ENCODE measurements around the gene C5AR2. TPM values are rescaled to one million over a fixed set of nuclear protein-coding genes. Genes with fewer than 3 reads are reported as not detected.

Gene C5AR2
- total and polyA plus RNA-seq, 4 donors: 0.61 to 2.8 (median 1.8) TPM

DNA sequence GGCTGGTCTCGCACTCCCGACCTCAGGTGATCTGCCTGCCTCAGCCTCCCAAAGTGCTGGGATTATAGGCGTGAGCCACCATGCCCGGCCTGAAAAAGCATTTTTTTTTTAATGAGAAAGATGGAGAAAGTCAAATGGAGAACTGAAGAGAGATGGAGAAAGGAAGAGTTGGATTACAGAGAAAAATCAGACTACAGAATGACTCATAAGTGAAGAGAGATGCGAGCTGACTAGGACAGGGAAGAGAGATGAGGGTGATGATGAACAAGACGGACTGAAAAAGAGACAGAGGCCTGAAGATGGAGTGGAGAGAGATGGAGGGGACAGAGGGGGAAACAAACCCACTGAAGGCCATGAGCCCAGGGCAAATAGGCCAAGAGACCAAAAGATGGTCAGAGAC lies 18.7 kb downstream of the C5AR2 start (continued):
- TF ChIP-seq, protein P1, sequence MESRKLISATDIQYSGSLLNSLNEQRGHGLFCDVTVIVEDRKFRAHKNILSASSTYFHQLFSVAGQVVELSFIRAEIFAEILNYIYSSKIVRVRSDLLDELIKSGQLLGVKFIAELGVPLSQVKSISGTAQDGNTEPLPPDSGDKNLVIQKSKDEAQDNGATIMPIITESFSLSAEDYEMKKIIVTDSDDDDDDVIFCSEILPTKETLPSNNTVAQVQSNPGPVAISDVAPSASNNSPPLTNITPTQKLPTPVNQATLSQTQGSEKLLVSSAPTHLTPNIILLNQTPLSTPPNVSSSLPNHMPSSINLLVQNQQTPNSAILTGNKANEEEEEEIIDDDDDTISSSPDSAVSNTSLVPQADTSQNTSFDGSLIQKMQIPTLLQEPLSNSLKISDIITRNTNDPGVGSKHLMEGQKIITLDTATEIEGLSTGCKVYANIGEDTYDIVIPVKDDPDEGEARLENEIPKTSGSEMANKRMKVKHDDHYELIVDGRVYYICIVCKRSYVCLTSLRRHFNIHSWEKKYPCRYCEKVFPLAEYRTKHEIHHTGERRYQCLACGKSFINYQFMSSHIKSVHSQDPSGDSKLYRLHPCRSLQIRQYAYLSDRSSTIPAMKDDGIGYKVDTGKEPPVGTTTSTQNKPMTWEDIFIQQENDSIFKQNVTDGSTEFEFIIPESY (IDR thresholded peaks at IDR 0.05): no peak

DNA sequence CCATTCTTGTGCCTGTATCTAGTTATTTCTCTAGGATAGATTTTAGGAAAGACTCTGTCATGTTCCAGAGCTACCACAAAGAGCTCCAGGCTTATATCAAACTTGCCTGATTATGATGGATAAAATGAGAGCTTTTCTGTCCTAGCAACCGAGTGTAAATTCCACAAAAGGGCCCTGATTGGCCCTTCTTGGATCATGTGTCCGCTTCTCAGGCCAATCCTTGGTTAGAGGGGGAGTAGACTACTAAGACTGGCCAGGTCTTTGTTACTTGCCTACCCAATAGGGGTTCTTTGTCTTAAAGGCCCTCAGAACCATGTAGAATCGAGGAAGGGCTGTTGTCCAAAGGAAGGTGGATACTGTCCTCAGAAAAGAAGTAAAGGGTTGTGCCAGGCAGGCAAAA lies 19.6 kb downstream of the C5AR2 start:
- Histone ChIP-seq H3K36me3 (ENCODE audit: control insufficient read depth in 4 of 4, insufficient read depth in 3 of 4, low read depth in 1 of 4, low read length in 3 of 4) (peaks cover 0 to 19% (median 9%) of the 10 kb centered on the region in 4 donors), H3K9me3 (ENCODE audit: control insufficient read depth in 4 of 4, low read length in 3 of 4) (no peaks in the 10 kb centered on the region), H3K9ac (ENCODE audit: low read depth in 1 of 2, low read length in 2 of 2) (no peak overlapping the region), H3K4me1 (ENCODE audit: control insufficient read depth in 4 of 4, insufficient read depth in 4 of 4, low read length in 3 of 4) (peaks cover 2 to 24% (median 16%) of the 10 kb centered on the region in 4 donors), H3K27me3 (ENCODE audit: control insufficient read depth in 4 of 4, insufficient read depth in 4 of 4, low read length in 3 of 4) (no peaks in the 10 kb centered on the region), H3K27ac (ENCODE audit: low read depth in 1 of 2, low read length in 2 of 2) (no peak overlapping the region), H3K4me3 (ENCODE audit: low read depth in 1 of 3, low read length in 3 of 3) (no peak overlapping the region)
- no peak for DNase-seq (ENCODE audit: low spot score)
- WGBS: 94% methylated on average over 3 of the region's 3 CpGs
- TF ChIP-seq NR2F2 (IDR thresholded peaks at IDR 0.05) (no peak), FOXA1 (IDR thresholded peaks at IDR 0.05) (no peak), RAD21 (IDR thresholded peaks at IDR 0.05) (no peak), TAF1 (conservative IDR thresholded peaks at IDR 0.05) (no peak), RXRA (IDR thresholded peaks at IDR 0.05) (no peak), FOXA2 (IDR thresholded peaks at IDR 0.05) (no peak), SP1 (IDR thresholded peaks at IDR 0.05) (no peak), EGR1 (IDR thresholded peaks at IDR 0.05; ENCODE audit: low read depth in 2 of 2) (no peak), GABPA (IDR thresholded peaks at IDR 0.05 in 1 of 2, conservative IDR thresholded peaks at IDR 0.05 in 1 of 2) (no peak), YY1 (IDR thresholded peaks at IDR 0.05) (no peak)
- TF ChIP-seq, protein P2, sequence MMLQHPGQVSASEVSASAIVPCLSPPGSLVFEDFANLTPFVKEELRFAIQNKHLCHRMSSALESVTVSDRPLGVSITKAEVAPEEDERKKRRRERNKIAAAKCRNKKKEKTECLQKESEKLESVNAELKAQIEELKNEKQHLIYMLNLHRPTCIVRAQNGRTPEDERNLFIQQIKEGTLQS (IDR thresholded peaks at IDR 0.05): no peak
- TF ChIP-seq, protein P3, sequence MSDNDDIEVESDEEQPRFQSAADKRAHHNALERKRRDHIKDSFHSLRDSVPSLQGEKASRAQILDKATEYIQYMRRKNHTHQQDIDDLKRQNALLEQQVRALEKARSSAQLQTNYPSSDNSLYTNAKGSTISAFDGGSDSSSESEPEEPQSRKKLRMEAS (IDR thresholded peaks at IDR 0.05): no peak
- TF ChIP-seq, protein P1 (IDR thresholded peaks at IDR 0.05): no peak
- TF ChIP-seq, protein P4, sequence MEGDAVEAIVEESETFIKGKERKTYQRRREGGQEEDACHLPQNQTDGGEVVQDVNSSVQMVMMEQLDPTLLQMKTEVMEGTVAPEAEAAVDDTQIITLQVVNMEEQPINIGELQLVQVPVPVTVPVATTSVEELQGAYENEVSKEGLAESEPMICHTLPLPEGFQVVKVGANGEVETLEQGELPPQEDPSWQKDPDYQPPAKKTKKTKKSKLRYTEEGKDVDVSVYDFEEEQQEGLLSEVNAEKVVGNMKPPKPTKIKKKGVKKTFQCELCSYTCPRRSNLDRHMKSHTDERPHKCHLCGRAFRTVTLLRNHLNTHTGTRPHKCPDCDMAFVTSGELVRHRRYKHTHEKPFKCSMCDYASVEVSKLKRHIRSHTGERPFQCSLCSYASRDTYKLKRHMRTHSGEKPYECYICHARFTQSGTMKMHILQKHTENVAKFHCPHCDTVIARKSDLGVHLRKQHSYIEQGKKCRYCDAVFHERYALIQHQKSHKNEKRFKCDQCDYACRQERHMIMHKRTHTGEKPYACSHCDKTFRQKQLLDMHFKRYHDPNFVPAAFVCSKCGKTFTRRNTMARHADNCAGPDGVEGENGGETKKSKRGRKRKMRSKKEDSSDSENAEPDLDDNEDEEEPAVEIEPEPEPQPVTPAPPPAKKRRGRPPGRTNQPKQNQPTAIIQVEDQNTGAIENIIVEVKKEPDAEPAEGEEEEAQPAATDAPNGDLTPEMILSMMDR (IDR thresholded peaks at IDR 0.05; ENCODE audit: low read depth, low read length, missing input control): no peak
- TF ChIP-seq, protein P5, sequence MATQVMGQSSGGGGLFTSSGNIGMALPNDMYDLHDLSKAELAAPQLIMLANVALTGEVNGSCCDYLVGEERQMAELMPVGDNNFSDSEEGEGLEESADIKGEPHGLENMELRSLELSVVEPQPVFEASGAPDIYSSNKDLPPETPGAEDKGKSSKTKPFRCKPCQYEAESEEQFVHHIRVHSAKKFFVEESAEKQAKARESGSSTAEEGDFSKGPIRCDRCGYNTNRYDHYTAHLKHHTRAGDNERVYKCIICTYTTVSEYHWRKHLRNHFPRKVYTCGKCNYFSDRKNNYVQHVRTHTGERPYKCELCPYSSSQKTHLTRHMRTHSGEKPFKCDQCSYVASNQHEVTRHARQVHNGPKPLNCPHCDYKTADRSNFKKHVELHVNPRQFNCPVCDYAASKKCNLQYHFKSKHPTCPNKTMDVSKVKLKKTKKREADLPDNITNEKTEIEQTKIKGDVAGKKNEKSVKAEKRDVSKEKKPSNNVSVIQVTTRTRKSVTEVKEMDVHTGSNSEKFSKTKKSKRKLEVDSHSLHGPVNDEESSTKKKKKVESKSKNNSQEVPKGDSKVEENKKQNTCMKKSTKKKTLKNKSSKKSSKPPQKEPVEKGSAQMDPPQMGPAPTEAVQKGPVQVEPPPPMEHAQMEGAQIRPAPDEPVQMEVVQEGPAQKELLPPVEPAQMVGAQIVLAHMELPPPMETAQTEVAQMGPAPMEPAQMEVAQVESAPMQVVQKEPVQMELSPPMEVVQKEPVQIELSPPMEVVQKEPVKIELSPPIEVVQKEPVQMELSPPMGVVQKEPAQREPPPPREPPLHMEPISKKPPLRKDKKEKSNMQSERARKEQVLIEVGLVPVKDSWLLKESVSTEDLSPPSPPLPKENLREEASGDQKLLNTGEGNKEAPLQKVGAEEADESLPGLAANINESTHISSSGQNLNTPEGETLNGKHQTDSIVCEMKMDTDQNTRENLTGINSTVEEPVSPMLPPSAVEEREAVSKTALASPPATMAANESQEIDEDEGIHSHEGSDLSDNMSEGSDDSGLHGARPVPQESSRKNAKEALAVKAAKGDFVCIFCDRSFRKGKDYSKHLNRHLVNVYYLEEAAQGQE (IDR thresholded peaks at IDR 0.05): no peak

All from liver (tissue), 9 donors.